Activated naive CD4-positive, alpha-beta T cell treated with Interleukin-2 at 50 U/mL for 16 hours (primary cell): ENCODE results near the gene MME.
"Not testable (repeated sequence)": the region's sequence is repeated elsewhere in the genome, so short reads cannot be mapped to it uniquely, and the experiment has no call there.

ENCODE experiments used
- DNase-seq: peaks from one replicate; pipeline ENCODE4 v3.0.0-alpha.2; 2020

MME gene

GRCh38 chr3:155194973-155195957 is 115.1 kb downstream of the MME start:
- no peak for DNase-seq

- DNase-seq = no peak
Observed at GRCh38 chr3:155196131-155197021, 116.3 kb downstream of the MME start.

- no peak for DNase-seq
Observed at GRCh38 chr3:155197786-155198185, 117.7 kb downstream of the MME start.

GRCh38 chr3:155202626-155203025 is 122.5 kb downstream of the MME start:
- DNase-seq = no peak

GRCh38 chr3:155204851-155205250 is 124.7 kb downstream of the MME start:
- no peak for DNase-seq

- no peak for DNase-seq
Observed at GRCh38 chr3:155208183-155208800, 128.2 kb downstream of the MME start.

GRCh38 chr3:155210736-155211135 is 130.6 kb downstream of the MME start:
- no peak for DNase-seq

GRCh38 chr3:155211266-155211665 is 131.1 kb downstream of the MME start:
- no peak for DNase-seq

GRCh38 chr3:155211940-155212339 is 131.8 kb downstream of the MME start:
- DNase-seq = no peak

- DNase-seq = not testable (repeated sequence)
Observed at GRCh38 chr3:155216007-155216406, 135.9 kb downstream of the MME start.

GRCh38 chr3:155217591-155217990 is 137.5 kb downstream of the MME start:
- no peak for DNase-seq

GRCh38 chr3:155218462-155218861 is 138.3 kb downstream of the MME start:
- no peak for DNase-seq

GRCh38 chr3:155219106-155219505 is 139.0 kb downstream of the MME start:
- no peak for DNase-seq

- DNase-seq = no peak
Observed at GRCh38 chr3:155225417-155225816, 145.3 kb downstream of the MME start.

GRCh38 chr3:155227141-155227540 is 147.0 kb downstream of the MME start:
- no peak for DNase-seq

GRCh38 chr3:155228676-155229075 is 148.6 kb downstream of the MME start:
- no peak for DNase-seq

GRCh38 chr3:155229086-155229485 is 149.0 kb downstream of the MME start:
- DNase-seq = no peak

GRCh38 chr3:155230382-155230781 is 150.3 kb downstream of the MME start:
- DNase-seq = no peak

GRCh38 chr3:155231792-155232191 is 151.7 kb downstream of the MME start:
- DNase-seq = no peak

GRCh38 chr3:155232605-155233004 is 152.5 kb downstream of the MME start:
- DNase-seq = no peak

GRCh38 chr3:155233213-155233612 is 153.1 kb downstream of the MME start:
- DNase-seq = no peak
